IMR-90 (cell line): ENCODE data around the gene RNF112.

ENCODE experiments used
- CTCF ChIP-seq: conservative IDR thresholded peaks from 2 replicates; pipeline ENCODE4 v1.5.1; 2012; ENCODE audit warnings: mild to moderate bottlenecking, low read depth, low read length, improper control_type of control experiment
- POLR2A ChIP-seq: IDR thresholded peaks from 2 replicates; pipeline ENCODE4 v1.6.1; 2012; ENCODE audit warnings: mild to moderate bottlenecking, low read depth, low read length
- RCOR1 ChIP-seq: IDR thresholded peaks from 2 replicates; pipeline ENCODE4 v1.6.1; 2012; ENCODE audit warnings: mild to moderate bottlenecking, low read length, improper control_type of control experiment; ENCODE audit not compliant: insufficient replicate concordance

- no peak for TF ChIP-seq CTCF
- TF ChIP-seq POLR2A = no peak
- TF ChIP-seq RCOR1 = no peak
Measured at GRCh38 chr17:19381361-19381740, 29.7 kb upstream of the RNF112 start.
